GM21825 (cell line): ENCODE data around the gene NAALADL2.
"Not testable (repeated sequence)": the region's sequence is repeated elsewhere in the genome, so short reads cannot be mapped to it uniquely, and the experiment has no call there.

ENCODE experiments used
- ATAC-seq: cut with Tn5 transposase; IDR thresholded peaks from one replicate; pipeline ENCODE4 v1.9.1; 2021; ENCODE audit warnings: mild to moderate bottlenecking, moderate library complexity; ENCODE audit not compliant: unreplicated experiment

NAALADL2 gene

GRCh38 chr3:175343946-175344345, 484.8 kb downstream of the NAALADL2 start:
- no peak for ATAC-seq

GRCh38 chr3:175346573-175347356, 487.6 kb downstream of the NAALADL2 start:
- ATAC-seq = no peak

GRCh38 chr3:175349168-175349567, 490.0 kb downstream of the NAALADL2 start:
- ATAC-seq = no peak

DNA sequence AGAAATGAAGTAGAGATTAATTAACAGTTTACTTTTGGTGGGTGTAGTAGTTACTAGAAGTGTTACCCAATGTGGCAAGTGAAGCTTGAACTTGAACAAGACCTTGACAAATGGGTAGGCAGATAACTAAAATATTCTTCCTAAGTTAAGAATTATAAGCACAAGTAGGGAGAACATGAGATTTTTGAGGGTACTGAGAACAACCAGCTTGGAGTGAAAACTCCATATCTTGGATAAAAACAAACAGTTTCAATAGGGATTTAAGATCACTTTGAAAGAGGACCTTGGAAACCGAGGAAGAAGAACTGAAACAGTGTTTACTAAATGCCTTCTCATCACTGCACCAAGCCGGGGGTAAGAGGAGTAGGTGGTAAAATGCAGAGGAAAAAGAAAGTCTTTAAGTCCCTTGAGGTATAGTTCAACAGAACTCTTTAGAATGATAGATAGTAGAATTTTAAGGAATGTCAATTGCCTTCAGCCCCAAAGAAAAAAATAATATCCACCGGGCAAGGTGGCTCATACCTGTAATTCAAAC, 496.7 kb downstream of the NAALADL2 start:
- ATAC-seq = no peak

DNA sequence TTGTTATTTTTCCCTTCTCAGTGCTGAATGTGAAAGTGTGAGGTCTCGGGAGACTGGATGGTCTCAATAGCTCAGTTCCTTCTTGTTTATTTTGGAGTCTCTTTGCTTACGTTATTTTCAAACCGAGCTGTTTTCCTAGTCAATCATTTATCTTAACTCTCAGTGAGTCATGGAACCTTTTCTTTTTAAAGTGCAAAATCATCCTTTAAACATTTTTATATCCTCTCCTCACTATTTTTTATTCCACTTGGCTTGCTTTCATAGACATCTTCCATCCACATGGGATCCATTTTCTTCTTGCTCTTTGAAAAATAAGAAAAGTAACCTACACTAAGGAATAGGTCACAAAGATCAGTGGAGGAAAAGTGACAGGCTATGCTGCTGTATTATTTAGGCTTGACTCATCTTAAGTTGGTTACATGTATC, 497.8 kb downstream of the NAALADL2 start:
- ATAC-seq = no peak

GRCh38 chr3:175357758-175358157, 498.6 kb downstream of the NAALADL2 start:
- no peak for ATAC-seq

GRCh38 chr3:175358935-175359334, 499.8 kb downstream of the NAALADL2 start:
- ATAC-seq = no peak

GRCh38 chr3:175370426-175370825, 511.3 kb downstream of the NAALADL2 start:
- ATAC-seq = not testable (repeated sequence)

- ATAC-seq = not testable (repeated sequence)
Measured at GRCh38 chr3:175371187-175371586, 512.1 kb downstream of the NAALADL2 start.

DNA sequence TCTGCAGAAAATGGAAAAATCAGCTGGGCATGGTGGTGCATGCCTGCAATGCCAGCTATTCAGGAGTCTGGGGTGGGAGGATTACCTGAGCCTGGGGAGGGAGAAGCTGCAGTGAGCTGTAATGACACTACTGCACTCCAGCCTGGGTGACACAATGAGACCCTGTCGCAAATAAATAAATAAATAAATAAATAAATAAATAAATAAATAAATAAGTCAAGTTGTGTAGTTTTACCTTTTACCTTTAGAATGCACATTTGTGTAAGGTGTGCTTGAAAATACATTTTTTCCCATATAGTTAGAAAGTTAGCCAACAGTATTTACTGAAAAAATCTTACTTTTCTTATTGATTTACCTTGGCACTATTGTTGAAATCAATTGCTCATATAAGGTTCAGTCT, 515.6 kb downstream of the NAALADL2 start:
- no peak for ATAC-seq

DNA sequence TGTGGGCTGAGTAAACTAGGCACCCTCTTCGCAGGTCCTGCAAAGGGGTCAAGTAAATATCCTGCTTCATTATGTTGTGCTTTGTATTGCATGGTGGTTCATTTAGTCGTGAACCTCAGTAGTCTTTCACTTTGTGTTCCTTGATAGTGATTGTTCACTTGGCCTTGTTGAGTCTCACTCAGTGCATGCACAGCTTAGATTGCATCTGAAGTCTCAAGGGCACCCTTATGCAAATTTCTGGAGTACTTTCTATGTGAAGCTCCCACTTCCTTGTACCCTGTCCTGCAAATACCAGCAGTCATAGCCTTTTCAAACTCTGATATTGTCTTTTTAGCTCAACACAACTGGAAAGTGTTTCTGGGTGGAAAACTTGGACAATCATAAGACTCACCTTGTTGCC, 519.2 kb downstream of the NAALADL2 start:
- ATAC-seq = peak; percentile 76

GRCh38 chr3:175381685-175382084, 522.6 kb downstream of the NAALADL2 start:
- no peak for ATAC-seq

GRCh38 chr3:175383371-175383770, 524.2 kb downstream of the NAALADL2 start:
- no peak for ATAC-seq

GRCh38 chr3:175383813-175384212, 524.7 kb downstream of the NAALADL2 start:
- no peak for ATAC-seq

DNA sequence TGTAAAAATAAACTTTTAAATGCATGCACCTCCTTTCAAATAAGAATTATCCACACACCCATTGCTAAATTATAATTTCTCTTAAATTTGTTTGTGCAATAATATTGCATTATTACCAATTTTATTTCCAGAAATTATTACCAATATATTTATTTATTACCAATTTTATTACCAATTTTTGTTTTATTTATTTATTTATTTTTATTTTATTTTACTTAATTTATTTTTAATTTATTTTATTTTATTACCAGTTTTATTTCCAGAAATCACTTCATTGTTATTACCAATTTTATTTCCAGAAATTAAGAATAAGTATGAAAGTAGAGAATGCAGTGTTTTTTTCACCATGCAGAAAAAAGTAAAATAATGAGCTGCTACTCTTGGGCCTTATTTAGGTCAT, 525.4 kb downstream of the NAALADL2 start:
- no peak for ATAC-seq

DNA sequence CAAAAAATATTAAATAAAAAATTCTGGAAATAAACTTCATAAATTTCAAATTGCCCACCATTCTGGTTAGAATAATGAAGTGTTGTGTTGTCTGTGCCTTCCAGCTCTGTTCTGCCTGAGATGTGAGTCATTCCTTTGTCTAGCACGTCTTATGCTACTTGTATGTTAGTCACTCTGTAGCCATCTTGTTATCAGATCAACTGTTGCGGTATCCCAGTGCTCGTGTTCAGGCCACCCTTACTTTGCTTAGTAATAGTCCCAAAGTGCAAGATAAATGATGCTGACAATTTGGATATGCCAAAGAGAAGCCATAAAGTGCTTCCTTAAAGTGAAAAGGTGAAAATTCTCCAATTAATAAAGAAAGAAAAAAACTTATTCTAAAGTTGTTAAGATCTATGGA, 527.5 kb downstream of the NAALADL2 start:
- ATAC-seq = no peak

DNA sequence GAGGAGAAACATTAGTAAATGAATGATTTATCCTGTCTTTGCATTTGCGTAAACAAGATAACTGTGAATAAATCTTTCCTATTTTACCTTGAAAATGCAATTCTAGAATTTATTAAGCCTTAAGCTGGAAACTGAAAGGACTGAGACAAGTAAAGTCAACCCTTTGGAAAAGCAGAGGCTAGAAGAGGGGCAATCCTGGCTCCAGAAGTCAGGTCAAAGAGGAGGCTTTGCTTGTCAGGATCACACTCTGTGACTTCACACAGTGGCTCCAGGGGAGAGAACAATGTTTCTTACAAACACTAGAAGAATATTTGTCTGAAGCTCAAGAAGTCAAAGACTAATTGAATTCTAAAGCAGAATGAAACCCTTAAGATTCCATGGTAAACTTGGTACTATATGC, 530.4 kb downstream of the NAALADL2 start:
- no peak for ATAC-seq

DNA sequence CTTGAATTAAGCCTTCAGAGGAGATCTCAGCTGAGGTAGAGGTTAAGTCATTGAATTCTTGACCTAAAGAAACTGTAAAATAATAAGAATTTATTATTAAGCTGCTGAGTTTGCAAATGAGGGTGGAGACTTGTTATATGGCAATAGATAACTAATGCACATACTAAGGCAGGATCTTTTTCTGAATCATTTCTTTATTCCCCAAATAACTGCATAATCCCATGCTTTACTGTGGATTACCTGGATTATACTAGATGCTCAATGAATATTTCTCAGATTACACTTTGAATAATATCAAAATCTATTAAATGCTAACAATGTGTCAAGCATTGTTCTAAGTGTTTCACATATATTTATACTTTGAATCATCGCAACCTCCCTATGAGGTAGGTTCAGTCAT, 532.5 kb downstream of the NAALADL2 start:
- ATAC-seq = no peak

DNA sequence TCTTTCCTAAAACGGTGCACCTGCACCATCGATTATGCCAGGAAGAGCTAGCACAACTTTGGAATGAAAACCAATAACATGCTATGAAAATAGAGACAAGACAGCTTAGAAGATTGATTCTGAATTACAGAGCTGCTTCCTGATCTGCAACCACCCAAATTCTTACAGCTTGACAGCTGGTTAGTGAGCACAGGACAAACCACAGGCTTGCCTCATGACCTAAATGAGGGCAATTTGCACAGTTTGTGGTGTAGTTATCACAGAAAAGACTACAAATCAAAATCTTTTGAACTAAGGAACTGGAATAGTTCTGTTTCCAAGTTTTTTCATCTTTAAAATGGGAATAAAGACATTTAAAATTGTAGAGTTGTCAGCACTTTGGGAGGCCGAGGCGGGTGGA, 533.5 kb downstream of the NAALADL2 start:
- no peak for ATAC-seq

DNA sequence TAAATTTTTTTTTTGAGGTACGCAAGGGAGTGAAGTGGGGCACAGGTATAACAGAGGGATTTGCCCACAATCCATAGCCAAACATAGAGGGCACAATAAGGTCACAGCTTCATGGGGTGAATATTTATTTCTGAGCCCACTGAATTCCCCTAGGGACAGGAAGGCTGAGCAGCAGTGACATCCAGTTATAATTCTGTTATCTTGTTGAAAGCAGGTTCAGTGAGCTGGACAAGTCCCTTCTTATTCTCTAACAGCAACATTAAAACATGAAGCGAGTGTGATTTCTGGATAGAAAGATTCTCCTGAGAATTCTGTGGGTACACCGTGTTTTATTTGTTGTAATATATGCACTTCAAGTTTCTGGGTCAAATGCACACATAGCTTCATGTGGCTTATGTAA, 538.2 kb downstream of the NAALADL2 start:
- ATAC-seq = no peak

DNA sequence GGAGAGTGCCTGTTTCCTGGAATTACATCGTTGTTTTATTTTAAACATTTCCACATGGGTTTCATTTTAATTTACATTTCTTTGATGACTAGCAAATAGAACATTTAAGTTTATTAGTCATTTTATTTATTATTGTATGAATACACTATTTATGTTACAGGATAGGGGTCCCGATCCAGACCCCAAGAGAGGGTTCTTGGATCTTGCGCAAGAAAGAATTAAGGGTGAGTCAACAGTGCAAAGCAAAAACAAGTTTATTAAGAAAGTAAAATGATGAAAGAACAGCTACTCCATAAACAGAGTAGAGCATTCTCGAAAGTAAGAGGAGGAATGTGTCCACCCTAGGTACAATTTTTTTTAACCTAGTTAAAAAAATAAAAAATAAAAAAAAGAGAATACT, 539.5 kb downstream of the NAALADL2 start:
- no peak for ATAC-seq

DNA sequence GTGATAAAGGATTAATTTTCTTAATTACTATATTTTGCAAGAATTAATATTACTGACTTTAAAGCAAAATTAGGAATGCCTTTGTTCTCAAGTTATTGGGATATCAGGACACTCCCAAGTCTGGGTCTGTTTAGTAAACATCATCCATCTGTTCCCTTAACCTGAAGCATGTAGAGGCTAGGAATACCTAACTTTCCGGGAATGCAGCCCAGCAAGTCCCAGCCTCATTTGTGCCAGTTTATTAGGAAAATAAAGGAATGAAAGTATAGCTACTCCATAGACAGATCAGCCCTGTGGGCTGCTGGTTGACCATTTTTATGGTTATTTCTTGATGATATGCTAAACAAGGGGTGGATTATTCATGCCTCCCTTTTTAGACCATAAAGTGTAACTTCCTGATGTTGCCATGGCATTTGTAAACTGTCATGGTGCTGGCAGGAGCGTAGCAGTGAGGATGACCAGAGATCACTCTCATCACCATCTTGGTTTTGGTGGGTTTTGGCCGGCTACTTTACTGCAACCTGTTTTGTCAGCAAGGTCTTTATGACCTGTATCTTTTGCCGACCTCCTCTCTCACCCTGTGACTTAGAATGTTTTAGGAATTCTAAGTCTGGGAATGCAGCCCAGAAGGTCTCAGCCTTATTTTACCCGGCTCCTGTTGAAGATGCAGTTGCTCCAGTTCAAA, 540.2 kb downstream of the NAALADL2 start:
- no peak for ATAC-seq
